HEK293T (cell line): ENCODE measurements around the gene DHRS12.

ENCODE experiments used
- FOXK2 ChIP-seq: fragments of 450-650 bp; IDR thresholded peaks from 2 replicates; pipeline ENCODE4 v1.6.1; 2016; ENCODE audit warnings: mild to moderate bottlenecking
- SP1 ChIP-seq: fragments of 450-650 bp; IDR thresholded peaks from 2 replicates; pipeline ENCODE4 v1.6.1; 2017
- SUZ12 ChIP-seq: fragments of 450-650 bp; IDR thresholded peaks from 2 replicates; pipeline ENCODE4 v1.6.1; 2016; ENCODE audit warnings: mild to moderate bottlenecking

- no peak for TF ChIP-seq SUZ12
- TF ChIP-seq FOXK2: no peak
- TF ChIP-seq SP1: no peak
Observed at GRCh38 chr13:51773515-51773914, 30.4 kb downstream of the DHRS12 start.
